Lower leg skin (tissue), 4 donors: Measurements from ENCODE around the gene ASS1. TPM values are rescaled to one million over a fixed set of nuclear protein-coding genes. Genes with fewer than 3 reads are reported as not detected.
A peak's percentile ranks its signal among the peaks of the same experiment; 100 is the strongest.

Experiments used
- DNase-seq, 2 donors: peaks; one replicate each; pipeline ENCODE4 v3.0.0-alpha.2; 2019; ENCODE audit warnings: low spot score in 2 of 2
- H3K4me3 ChIP-seq: fragments of 200-600 bp; sonication (generic); 2 replicates; pipeline ENCODE4 v1.5.1; 2017; ENCODE audit warnings: mild to moderate bottlenecking, low read depth; ENCODE audit not compliant: poor library complexity, severe bottlenecking
- POLR2A ChIP-seq, 2 donors: fragments of 450-650 bp; IDR thresholded peaks; one replicate each; pipeline ENCODE4 v1.6.1; 2016 to 2017; ENCODE audit warnings: antibody characterized with exemption in 2 of 2, mild to moderate bottlenecking in 1 of 2, moderate library complexity in 1 of 2
- WGBS, 2 donors: methylation state at CpG; one replicate each; pipeline ENCODE4 v1.1.5; 2018; 5-methylcytosine and 5-hydroxymethylcytosine counted together
- intact Hi-C: fragments of 100-400 bp; cut with DNase I; formaldehyde crosslinking; loops from one replicate; pipeline ENCODE4 v1.15.0; 2023; ENCODE audit warnings: low total_unique reads
- total RNA-seq, 4 donors: library from RNA; depleted of rRNA; stranded (reverse); fragments of >200 nt; gene quantifications; one replicate each; pipeline ENCODE4 v1.1.0, GENCODE V29; 2016
- TF ChIP-seq, protein P1 (sequence below), 3 donors: fragments of 450-650 bp; IDR thresholded peaks; one replicate each; pipeline ENCODE4 v1.5.1; 2016; ENCODE audit warnings: antibody characterized with exemption in 3 of 3, mild to moderate bottlenecking in 3 of 3, moderate library complexity in 2 of 3

Gene ASS1
- total RNA-seq, 4 donors from 2014 or later: 98.7 to 104 (median 103) TPM

DNA sequence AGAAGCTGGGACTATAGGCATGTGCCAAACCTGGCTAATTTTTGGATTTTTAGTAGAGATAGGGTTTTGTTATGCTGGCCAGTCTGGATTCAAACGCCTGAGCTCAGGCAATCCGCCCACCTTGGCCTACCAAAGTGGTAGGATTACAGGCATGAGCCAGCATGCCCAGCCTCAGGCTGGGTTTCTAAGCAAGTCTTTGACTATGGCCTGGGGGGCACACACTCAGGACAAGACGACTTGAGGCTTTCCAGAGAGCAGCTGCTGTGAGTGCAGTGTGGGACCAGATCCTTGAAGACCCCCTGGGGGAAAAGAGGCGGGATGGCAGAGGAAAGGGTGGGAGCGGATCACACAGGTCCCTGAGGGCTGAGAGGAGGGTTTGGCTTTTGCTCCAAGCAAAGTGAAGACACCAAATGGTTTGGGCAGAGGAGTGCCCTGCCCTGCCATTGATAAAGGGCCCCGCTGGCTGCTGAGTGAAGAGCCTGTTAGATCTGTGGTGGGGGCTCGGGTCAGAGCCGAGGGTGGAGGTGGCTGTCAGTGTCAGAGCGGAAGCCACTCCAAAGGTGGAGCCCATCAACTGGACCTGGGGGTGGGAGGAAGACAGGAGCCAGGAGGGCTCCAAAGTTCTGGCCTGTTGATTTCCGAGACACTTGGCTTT is 87.8 kb downstream of the ASS1 start:
- H3K4me3 ChIP-seq: no peak overlapping the region
- 77% methylated on average over 10 of the region's 10 CpGs for WGBS, 2 donors
- intact Hi-C loops: no loop called here
- no peak for TF ChIP-seq POLR2A (IDR thresholded peaks at IDR 0.05)
- TF ChIP-seq, protein P1, sequence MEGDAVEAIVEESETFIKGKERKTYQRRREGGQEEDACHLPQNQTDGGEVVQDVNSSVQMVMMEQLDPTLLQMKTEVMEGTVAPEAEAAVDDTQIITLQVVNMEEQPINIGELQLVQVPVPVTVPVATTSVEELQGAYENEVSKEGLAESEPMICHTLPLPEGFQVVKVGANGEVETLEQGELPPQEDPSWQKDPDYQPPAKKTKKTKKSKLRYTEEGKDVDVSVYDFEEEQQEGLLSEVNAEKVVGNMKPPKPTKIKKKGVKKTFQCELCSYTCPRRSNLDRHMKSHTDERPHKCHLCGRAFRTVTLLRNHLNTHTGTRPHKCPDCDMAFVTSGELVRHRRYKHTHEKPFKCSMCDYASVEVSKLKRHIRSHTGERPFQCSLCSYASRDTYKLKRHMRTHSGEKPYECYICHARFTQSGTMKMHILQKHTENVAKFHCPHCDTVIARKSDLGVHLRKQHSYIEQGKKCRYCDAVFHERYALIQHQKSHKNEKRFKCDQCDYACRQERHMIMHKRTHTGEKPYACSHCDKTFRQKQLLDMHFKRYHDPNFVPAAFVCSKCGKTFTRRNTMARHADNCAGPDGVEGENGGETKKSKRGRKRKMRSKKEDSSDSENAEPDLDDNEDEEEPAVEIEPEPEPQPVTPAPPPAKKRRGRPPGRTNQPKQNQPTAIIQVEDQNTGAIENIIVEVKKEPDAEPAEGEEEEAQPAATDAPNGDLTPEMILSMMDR (IDR thresholded peaks at IDR 0.05): no peak
- DNase-seq: no peak

DNA sequence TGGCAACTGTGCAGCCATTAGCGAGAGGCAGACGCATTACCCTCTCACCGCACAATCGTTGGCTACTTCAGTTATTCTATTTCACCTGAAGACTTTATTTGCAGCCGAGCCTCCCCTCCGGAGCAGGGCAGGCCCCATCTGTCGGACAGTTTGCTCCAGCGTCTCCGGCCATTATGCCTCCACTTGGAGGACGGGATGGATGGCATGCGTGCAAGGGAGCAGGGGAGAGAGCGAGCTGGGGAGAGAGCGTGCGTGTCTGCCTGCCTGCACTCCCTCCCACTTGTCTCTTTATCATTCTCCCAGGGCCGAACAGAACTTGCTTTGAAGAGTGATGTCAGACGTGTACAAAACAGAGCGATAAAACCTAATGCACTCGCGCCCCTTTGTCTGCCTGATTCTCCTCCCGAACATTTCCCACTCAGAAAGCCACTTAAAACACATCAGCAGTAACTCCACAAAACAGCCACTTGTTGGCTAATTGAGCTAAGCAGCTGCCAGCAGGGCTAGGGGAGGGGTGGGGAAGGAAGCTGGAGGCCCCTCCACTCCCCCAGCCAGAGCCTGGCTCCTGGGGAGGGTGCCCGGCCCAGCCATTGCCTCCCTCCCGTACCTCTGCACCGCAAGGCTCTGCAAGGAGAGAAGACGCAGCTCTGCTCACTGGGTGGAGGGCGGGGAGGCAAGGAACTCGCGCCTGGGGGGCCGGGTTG is 91.2 kb downstream of the ASS1 start:
- no peak for TF ChIP-seq POLR2A (IDR thresholded peaks at IDR 0.05)
- TF ChIP-seq, protein P1 (IDR thresholded peaks at IDR 0.05): no peak
- no peak overlapping the region for H3K4me3 ChIP-seq
- intact Hi-C loops: no loop called here
- WGBS, 2 donors: 8 to 9% methylated on average over 28 of the region's 28 CpGs
- DNase-seq: no peak

DNA sequence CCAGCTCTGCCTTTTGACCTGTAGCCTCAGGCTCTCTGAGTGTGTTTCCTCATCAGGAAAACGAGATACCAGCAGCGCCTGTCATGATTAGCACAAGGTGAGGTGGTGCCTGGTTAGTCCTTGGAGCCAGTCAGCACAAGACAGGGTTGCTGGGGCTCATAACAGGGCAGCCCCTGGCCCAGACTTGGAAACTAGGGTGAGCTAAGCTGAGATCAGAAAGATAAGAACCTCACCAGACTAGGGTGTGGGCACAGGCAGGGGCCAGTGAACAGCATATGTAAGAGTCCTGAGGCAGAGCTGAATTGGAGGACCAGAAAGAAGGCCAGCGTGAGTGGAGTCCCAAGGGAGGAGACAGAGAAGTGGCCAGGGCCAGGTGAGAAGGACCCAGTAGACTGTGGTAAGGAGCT is 91.9 kb downstream of the ASS1 start:
- TF ChIP-seq POLR2A (IDR thresholded peaks at IDR 0.05): no peak
- TF ChIP-seq, protein P1 (IDR thresholded peaks at IDR 0.05): no peak
- no peak overlapping the region for H3K4me3 ChIP-seq
- DNase-seq: no peak
- intact Hi-C loops: no loop called here
- WGBS, 2 donors: 52 to 75% methylated on average over 3 of the region's 3 CpGs

DNA sequence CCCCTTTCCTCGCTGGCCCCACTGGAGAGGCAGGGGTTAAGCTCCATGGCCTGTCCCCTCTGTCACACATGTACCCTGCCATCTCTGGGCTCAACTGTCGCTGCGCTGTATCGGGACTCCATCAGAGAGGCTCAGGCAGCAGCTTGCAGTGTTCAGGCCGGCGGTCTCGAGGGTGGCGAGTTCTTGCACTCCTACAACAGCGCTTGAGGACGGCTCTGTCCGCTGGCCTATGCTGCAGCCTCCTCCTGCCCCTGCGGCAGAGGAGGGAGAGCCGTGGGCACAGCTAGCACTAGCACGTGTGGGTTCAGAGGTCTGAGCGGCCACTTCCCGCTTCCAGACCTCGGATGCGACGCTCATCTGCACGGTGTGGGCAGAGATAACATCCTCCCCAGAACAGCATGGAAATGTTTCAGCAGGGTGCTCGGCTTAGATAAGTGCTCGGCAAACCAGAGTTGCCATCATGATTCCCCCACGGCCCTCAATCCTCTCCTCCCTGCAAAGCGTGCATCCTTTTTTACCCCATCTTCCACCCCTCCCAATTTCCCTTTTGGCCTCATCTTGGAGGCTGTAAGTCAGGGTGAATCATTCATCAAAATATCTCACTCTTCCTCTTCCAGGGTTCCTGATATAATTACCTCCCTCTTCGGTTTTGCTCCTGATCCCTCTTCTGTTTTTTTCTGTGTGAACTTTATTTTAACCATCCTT is 92.7 kb downstream of the ASS1 start:
- DNase-seq: no peak
- WGBS, 2 donors: 37 to 58% methylated on average over 24 to 25 of the region's 25 CpGs
- TF ChIP-seq, protein P1 (IDR thresholded peaks at IDR 0.05): no peak
- TF ChIP-seq POLR2A (IDR thresholded peaks at IDR 0.05): no peak
- intact Hi-C loops: no loop called here
- no peak overlapping the region for H3K4me3 ChIP-seq

DNA sequence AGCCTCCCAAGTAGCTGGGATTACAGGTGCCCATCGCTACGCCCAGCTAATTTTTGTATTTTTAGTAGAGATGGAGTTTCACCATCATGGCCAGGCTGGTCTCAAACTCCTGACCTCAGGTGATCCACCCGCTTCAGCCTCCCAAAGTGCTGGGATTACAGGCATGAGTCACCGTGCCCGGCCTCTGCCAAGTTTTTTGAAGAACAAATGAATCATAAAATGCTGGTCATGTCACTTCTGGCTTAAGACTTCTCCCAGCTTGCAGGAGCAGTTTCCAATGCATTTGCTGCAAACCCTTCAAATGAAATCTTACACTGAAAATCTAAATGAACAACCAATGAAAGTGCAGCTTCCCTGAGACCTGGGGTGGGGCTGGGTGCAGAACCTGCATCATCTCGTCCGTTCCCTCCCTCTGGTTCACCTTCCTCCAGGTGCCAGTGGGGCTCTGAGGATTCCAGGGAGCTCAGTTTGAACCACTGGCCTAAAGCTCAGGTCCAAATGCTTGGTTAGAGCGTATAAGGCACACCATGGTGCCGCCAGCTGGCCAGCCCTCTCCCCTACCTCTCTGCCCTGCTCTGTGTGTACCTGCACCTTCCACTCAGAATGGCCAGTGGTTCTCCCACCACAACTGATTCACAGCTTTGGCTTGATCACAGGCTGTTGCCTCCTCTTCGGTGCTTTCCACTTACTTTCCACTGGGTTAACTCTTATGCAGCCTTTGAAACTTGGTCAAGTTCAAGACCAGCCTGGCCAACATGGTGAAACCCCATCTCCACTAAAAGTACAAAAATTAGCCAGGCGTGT is 94.9 kb downstream of the ASS1 start:
- intact Hi-C loops: no loop called here
- H3K4me3 ChIP-seq: no peak overlapping the region
- peak in 1 of 2 donors; percentile 39 for DNase-seq
- TF ChIP-seq, protein P1 (IDR thresholded peaks at IDR 0.05): no peak
- no peak for TF ChIP-seq POLR2A (IDR thresholded peaks at IDR 0.05)
- whole genome bisulfite sequencing, 2 donors: 35 to 43% methylated on average over 11 of the region's 11 CpGs
